Measurements from ENCODE around the gene TTC28. TPM values are rescaled to one million over a fixed set of nuclear protein-coding genes. Genes with fewer than 3 reads are reported as not detected.
A peak's percentile ranks its signal among the peaks of the same experiment; 100 is the strongest.

The TTC28 gene
- total RNA-seq, 1 donor from 2014 or later: 1.3 TPM

- Histone ChIP-seq H3K36me3 (ENCODE audit: control insufficient read depth, insufficient read depth, low read length) (no peaks in the 10 kb centered on the region), H3K27me3 (ENCODE audit: control insufficient read depth, insufficient read depth, low read length) (no peaks in the 10 kb centered on the region), H3K4me3 (ENCODE audit: low read depth, low read length) (no peak overlapping the region)
- FAIRE-seq: no peak
- DNase-seq (ENCODE audit: low read depth): peak; percentile 46
- TF ChIP-seq CTCF (IDR thresholded peaks at IDR 0.05; ENCODE audit: insufficient read depth, low read length, severe bottlenecking): no peak
Measured at GRCh38 chr22:27952091-27952490, 727.5 kb downstream of the TTC28 start.

- no peak for DNase-seq (ENCODE audit: low read depth)
- no peaks in the 10 kb centered on the region for H3K36me3 ChIP-seq (ENCODE audit: control insufficient read depth, insufficient read depth, low read length)
- no peak for FAIRE-seq
- H3K27me3 ChIP-seq (ENCODE audit: control insufficient read depth, insufficient read depth, low read length): no peaks in the 10 kb centered on the region
- no peak for TF ChIP-seq CTCF (IDR thresholded peaks at IDR 0.05; ENCODE audit: insufficient read depth, low read length, severe bottlenecking)
- no peak overlapping the region for H3K4me3 ChIP-seq (ENCODE audit: low read depth, low read length)
Measured at GRCh38 chr22:27949421-27949820, 730.2 kb downstream of the TTC28 start.

- Histone ChIP-seq H3K4me3 (ENCODE audit: low read depth, low read length) (no peak overlapping the region), H3K36me3 (ENCODE audit: control insufficient read depth, insufficient read depth, low read length) (no peaks in the 10 kb centered on the region), H3K27me3 (ENCODE audit: control insufficient read depth, insufficient read depth, low read length) (no peaks in the 10 kb centered on the region)
- TF ChIP-seq CTCF (IDR thresholded peaks at IDR 0.05; ENCODE audit: insufficient read depth, low read length, severe bottlenecking): no peak
- FAIRE-seq (no peak), DNase-seq (ENCODE audit: low read depth) (no peak)
Measured at GRCh38 chr22:27948569-27948968, 731.1 kb downstream of the TTC28 start.

GRCh38 chr22:27947448-27947847 is 732.2 kb downstream of the TTC28 start:
- no peak for DNase-seq (ENCODE audit: low read depth)

GRCh38 chr22:27941143-27941542 is 738.5 kb downstream of the TTC28 start:
- FAIRE-seq: no peak

More at GRCh38 chr22:27947448-27947847, 732.2 kb downstream of the TTC28 start:
- Histone ChIP-seq H3K27me3 (ENCODE audit: control insufficient read depth, insufficient read depth, low read length) (no peaks in the 10 kb centered on the region), H3K4me3 (ENCODE audit: low read depth, low read length) (no peak overlapping the region), H3K36me3 (ENCODE audit: control insufficient read depth, insufficient read depth, low read length) (no peaks in the 10 kb centered on the region)
- no peak for FAIRE-seq
- TF ChIP-seq CTCF (IDR thresholded peaks at IDR 0.05; ENCODE audit: insufficient read depth, low read length, severe bottlenecking): no peak

More at GRCh38 chr22:27941143-27941542, 738.5 kb downstream of the TTC28 start:
- Histone ChIP-seq H3K4me3 (ENCODE audit: low read depth, low read length) (no peak overlapping the region), H3K36me3 (ENCODE audit: control insufficient read depth, insufficient read depth, low read length) (no peaks in the 10 kb centered on the region), H3K27me3 (ENCODE audit: control insufficient read depth, insufficient read depth, low read length) (no peaks in the 10 kb centered on the region)
- no peak for TF ChIP-seq CTCF (IDR thresholded peaks at IDR 0.05; ENCODE audit: insufficient read depth, low read length, severe bottlenecking)
- no peak for DNase-seq (ENCODE audit: low read depth)

All from bronchial epithelial cell (primary cell).